GM10847 (cell line): ENCODE results near the gene COTL1.

Experiments used
- POLR2A ChIP-seq: IDR thresholded peaks from 2 replicates; pipeline ENCODE4 v1.6.1; 2011; ENCODE audit not compliant: insufficient read length; ENCODE audit errors: extremely low read depth

COTL1 gene

DNA sequence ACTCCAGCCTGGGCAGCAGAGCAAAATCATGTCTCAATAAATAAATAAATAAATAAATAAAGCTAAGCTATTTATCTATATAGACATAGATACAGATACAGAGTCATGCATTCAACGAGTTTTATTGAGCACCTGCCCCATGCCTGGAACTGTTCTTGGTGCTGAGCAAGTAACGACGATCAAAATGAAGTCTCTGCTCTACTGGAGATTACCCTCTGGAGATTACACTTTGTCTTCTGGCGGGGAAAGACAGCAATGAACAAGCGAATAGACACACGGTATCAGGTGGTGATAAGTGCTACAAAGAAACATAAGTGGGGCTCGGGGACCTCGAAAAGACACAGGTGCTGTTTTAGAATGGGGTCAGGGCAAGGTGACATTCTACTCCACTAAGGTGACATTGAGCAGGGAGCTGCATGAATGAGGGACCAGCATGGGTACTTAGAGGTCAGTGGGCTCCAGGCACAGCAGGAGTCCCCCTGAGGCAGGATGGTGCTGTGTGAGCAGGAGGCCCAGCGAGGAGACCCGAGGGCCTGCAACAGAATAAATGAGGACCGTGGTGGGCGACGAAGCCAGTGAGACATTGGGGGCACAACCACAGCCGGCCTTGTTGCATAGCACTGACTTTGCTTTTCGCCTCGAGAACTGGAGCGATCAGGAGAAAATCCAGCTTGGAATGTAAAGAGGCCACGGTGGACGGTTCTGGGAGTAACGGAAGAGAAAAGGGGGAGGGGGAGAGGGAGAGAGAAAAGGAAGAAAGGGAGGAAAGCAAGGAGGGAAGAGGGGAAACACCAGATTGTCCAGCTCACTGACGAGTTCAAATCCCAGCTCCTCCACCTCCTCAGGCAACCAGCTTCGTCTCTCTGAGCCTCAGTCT lies 71.0 kb downstream of the COTL1 start:
- no peak for TF ChIP-seq POLR2A

DNA sequence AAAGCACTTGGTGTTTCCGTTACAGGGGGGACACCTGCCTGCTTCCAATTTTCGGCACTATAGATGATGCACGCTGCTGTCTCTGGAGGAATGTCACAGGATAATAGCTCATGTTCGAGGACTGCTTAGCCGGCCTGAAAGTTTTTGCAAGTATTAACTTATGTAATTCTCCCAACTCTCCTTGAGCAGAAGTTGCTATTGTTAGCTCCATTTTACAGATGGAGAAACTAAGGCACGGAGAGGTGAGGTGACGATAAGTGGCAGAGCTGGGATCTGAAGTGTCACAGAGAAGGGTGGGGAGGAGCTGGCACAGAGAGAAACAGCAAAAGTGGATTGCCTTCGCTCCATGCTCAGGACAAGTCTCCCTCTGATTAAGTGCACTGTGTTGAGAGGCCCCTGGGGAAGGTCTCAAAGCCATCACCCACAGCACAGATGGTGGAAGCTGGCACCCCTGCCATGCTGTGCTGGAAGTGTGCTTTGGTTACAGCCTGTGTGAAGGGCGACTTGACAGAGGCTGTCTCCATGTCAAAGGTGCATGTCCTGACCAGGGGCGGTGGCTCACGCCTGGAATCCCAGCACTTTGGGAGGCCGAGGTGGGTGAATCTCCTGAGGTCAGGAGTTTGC lies 72.7 kb downstream of the COTL1 start:
- no peak for TF ChIP-seq POLR2A

DNA sequence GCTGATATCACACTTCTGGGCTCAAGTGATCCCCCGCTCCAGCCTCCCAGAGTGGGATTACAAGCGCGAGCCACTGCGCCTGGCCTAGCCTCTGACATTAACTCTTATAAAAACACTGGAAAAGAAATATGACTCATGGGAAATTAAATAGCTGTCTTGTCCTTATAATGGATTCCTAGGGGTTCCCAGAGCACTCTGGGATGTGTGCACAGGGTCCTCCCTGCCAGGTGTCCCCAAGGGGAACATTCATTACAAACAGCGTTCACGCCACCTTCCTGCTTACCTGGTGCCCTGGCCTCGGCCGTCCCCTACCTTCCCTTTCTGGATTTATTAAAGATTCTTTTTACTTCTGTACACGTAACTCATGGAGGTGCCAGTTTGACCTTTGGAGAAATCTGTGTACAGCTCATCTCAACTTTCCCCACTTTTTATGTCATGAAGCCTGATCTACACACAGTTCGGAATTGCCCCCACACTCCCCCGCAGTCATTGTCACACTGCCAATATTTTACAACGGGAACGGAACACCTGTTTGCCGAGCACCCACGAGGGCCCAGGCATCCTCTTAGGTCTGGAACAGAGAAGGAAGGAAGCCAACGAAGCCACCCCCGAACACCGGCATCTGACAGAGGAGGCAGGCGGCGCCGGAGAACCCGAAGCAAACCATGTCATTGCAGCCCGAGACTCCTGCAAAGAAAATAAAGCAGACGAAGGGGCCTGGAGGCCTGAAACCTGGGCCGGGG lies 73.7 kb downstream of the COTL1 start:
- TF ChIP-seq POLR2A = no peak

DNA sequence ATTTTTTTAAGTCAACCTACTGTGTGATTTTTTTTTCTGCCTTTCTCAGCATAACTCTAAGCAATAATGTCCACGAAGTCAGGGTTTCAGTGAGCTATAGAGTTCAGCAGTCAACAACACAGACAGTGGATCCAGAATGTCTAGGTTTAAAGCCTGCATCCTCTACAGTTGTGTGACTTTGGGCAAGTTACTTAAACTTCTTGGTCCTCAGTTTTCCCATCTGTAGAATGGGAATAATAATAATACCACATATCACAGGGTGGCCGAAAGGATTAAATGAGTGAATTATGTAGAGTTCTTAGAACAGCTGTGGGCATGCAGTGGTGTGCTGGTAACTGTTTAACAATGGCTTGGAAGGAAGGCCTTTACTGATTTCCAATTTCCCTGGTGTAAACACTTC lies 74.6 kb downstream of the COTL1 start:
- no peak for TF ChIP-seq POLR2A

GRCh38 chr16:84541999-84542817 lies 75.7 kb downstream of the COTL1 start:
- no peak for TF ChIP-seq POLR2A

GRCh38 chr16:84540194-84540593 lies 77.7 kb downstream of the COTL1 start:
- TF ChIP-seq POLR2A = no peak

DNA sequence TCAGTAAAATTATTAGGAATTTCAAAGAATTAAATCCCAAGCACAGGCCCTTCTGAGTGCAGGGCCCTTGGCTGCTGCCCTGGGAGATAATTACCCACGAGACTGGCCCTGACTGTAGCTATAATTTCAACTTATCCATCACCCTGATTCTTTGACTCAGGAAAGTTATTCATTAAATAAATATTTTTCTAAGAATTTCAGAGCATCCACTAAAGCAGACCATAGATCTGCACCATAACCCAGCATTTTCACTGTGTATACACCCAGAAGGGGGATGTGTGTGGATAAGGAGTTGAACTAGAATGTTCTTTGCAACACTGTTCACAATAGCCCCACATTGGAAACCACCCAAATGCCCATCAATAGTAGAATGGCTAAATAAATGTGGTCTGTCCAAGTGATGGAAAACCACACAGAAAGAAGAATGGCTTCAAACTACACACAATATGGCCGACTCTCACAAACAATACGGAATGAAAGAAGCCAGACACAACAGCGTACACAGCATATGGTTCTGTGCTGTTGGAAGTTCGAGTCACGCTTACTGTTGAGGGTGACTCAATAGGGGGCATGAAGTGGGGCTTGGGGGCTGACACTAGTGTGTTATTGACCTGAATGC lies 79.5 kb downstream of the COTL1 start:
- TF ChIP-seq POLR2A = no peak

DNA sequence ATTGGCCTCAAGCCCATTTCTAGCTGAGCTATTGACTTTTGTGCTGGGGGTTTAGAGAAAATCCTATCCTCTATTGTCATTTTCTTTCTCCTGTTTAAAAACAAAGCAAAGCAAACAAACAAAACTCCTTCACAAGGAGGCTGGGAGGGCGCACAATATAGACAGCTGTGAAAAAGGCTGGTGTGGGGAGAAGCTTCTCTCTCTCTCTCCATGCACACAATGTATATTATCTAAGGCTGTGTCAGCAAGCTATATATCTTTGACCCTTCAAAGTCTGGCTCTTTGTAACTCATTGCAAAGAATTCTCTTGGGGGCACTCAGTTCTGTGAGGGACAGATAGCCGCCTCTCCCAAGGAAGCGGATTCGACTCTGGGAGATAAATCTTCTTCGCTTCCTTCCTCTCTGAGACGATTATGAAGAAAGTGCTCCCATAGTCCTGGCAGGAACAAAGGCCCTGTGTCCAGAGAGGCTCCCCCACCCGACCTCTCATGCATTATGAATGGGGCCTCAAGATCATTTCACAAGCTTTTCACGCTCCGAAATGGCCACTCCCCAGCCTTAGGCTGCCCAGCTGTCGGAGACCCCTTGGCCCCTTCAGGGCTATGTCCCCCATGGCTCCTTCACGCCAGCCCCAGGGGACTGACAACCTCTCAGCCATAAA lies 80.3 kb downstream of the COTL1 start:
- no peak for TF ChIP-seq POLR2A

DNA sequence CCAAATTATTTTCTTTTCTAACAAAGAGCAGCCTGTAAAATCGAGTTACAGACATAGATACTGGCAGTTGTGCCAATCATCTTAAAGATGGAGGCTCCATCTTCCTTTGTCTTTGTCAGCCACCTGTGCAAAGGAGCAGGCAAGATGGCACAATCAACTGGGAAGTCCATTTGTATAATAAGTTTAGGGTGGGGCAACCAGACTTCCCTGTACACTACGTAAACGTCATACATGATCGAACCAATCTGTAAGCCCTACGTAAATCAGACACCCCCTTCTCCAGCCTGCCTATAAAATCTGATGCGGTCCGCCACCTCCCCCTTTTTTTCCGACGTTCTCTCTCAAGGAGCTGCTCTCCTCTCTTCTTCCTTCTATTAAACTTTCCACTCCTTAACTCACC lies 82.0 kb downstream of the COTL1 start:
- no peak for TF ChIP-seq POLR2A

DNA sequence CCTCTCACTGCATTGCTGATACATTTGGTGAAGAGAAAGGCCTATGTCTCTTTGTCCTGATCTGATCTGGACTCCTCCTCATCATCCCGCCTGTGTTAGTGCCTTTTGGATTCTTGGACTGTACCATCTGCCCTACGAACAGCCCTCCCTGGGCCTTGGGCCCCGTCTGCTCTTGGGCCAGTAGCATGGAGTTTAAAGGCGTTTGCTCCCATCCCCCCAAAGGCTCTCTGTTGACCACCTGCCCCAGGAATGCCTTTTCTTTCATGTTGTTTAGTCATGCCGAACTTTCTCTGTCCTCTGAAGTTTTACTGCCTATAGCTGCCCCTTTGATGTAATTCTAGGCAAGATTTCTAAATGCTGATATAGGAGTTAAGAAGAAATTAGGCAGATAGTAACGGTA lies 82.5 kb downstream of the COTL1 start:
- TF ChIP-seq POLR2A = no peak

DNA sequence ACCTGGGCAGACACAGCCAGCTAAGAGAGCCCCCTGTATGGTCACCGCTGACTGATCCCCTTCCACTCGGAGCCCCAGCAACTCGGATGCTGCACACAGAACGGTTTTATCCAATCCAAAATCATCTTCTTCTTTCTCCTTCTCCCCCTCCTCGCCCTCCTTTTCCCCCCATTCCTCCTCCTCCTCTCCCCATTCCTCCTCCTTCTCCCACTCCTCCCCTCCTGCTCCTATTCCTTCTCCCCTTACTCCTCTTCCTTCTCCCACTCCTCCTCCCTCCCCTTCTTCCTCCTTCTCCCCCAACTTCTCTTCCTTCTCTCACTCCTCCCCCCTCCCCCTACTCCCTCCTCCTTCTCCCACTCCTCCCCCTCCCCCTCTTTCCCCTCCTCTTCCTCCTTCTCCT lies 83.1 kb downstream of the COTL1 start:
- TF ChIP-seq POLR2A = no peak

- TF ChIP-seq POLR2A = no peak
Observed at GRCh38 chr16:84532855-84533486, 84.9 kb downstream of the COTL1 start.

- no peak for TF ChIP-seq POLR2A
Observed at GRCh38 chr16:84532291-84532724, 85.6 kb downstream of the COTL1 start.

GRCh38 chr16:84531671-84532111 lies 86.2 kb downstream of the COTL1 start:
- TF ChIP-seq POLR2A = no peak

GRCh38 chr16:84530590-84530989 lies 87.3 kb downstream of the COTL1 start:
- no peak for TF ChIP-seq POLR2A
